ENCODE measurements around the gene SHC2.

The SHC2 gene

GRCh38 chr19:370641-371330, 90.0 kb downstream of the SHC2 start:
- DNase-seq = no peak

DNA sequence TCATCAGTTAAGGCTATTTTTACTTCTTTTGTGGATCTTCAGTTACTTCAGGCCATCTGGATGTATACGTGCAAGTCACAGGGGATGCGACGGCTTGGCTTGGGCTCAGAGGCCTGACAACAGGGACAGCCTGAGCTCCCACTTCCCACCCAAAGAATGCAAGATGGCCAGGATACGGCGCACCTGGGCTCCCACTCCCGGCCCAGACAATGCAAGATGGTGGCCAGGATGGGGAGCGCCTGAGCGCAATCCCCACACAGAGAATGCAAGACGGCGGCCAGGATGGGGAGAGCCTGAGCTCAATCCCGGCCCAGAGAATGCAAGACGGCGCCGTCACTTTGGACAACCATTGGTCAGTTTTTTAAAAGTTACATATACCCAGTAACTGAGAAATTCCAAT, 91.0 kb downstream of the SHC2 start:
- DNase-seq = no peak

- DNase-seq = no peak
Observed at GRCh38 chr19:369256-369655, 91.6 kb downstream of the SHC2 start.

DNA sequence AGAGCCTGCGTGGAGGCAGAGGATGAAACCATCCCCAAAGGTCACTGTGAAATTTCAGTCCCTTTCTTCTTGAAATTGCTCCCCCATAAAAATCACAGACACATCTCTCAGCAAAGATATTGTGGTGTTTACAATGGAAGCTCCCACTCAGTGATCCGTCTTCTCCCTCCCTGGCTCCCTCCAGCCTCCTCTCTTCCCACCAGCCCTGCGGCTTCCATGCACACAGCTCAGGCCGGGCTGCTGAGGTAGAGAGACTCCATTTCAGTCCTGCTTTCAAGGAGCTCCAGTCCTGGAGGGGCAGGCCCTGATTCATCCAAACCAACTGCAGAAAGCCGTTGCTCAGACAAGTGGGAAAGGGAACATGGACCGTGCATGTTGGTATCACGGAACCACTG, 92.2 kb downstream of the SHC2 start:
- no peak for DNase-seq

- no peak for DNase-seq
Observed at GRCh38 chr19:367963-368629, 92.7 kb downstream of the SHC2 start.

GRCh38 chr19:367561-367960, 93.3 kb downstream of the SHC2 start:
- no peak for DNase-seq

DNA sequence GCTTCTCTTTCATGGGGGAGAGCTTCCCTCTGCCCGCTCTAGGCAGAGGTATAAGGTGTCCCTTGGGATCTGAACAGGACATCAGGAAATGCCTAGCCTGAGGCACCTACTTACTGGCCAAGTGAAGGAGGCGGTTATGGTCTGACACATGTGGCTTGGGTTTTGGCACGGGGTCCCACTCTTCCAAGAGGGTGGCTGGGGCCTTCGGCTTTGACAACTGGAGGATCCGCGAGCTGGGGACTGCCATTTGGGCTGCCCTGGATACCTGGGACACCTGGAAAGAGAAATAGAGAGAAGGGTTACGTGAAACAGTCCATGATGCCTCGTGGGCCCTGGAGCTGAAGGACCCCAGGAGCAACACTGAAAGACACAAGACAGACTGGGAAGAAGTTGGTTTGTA, 93.9 kb downstream of the SHC2 start:
- DNase-seq = no peak
